ENCODE results near the gene RPL19. TPM values are rescaled to one million over a fixed set of nuclear protein-coding genes. Genes with fewer than 3 reads are reported as not detected.

Gene RPL19
- total RNA-seq, 1 donor from 2014 or later: 877 TPM

- Mint-ChIP-seq H3K4me3 (ENCODE audit: unreplicated experiment) (peak overlapping the region; percentile 92), H3K36me3 (ENCODE audit: unreplicated experiment) (no peaks in the 10 kb centered on the region), H3K4me1 (ENCODE audit: low read depth, unreplicated experiment) (peaks cover 16% of the 10 kb centered on the region), H3K27me3 (ENCODE audit: unreplicated experiment) (peaks cover 8% of the 10 kb centered on the region), H3K27ac (ENCODE audit: unreplicated experiment) (peak overlapping the region; percentile 18), H3K9me3 (ENCODE audit: unreplicated experiment) (peaks cover 4% of the 10 kb centered on the region)
- DNase-seq: peak; percentile 81
- peak; percentile 67 for TF ChIP-seq CTCF (IDR thresholded peaks at IDR 0.05; ENCODE audit: partially characterized antibody, unreplicated experiment)
Measured at GRCh38 chr17:39164675-39165143, 35.4 kb upstream of the RPL19 start.

- peaks cover 7% of the 10 kb centered on the region for H3K27me3 Mint-ChIP-seq (ENCODE audit: unreplicated experiment)
- peaks cover 4% of the 10 kb centered on the region for H3K9me3 Mint-ChIP-seq (ENCODE audit: unreplicated experiment)
- TF ChIP-seq CTCF (IDR thresholded peaks at IDR 0.05; ENCODE audit: partially characterized antibody, unreplicated experiment): no peak
- no peak for DNase-seq
- H3K4me1 Mint-ChIP-seq (ENCODE audit: low read depth, unreplicated experiment): peaks cover 16% of the 10 kb centered on the region
- peak overlapping the region; percentile 18 for H3K27ac Mint-ChIP-seq (ENCODE audit: unreplicated experiment)
- H3K4me3 Mint-ChIP-seq (ENCODE audit: unreplicated experiment): peak overlapping the region; percentile 92
- H3K36me3 Mint-ChIP-seq (ENCODE audit: unreplicated experiment): no peaks in the 10 kb centered on the region
Measured at GRCh38 chr17:39165178-39165840, 34.8 kb upstream of the RPL19 start.

GRCh38 chr17:39165841-39166349 lies 34.2 kb upstream of the RPL19 start, which contains the start of gene ARL5C:
ARL5C (minus strand) TSS chr17:39166161; CDS start chr17:39165760, 401 bp downstream.
- peak within 1 kb of the TSS; percentile 18 for H3K27ac Mint-ChIP-seq (ENCODE audit: unreplicated experiment)
- peaks cover 7% of the 10 kb centered on the region for H3K27me3 Mint-ChIP-seq (ENCODE audit: unreplicated experiment)
- H3K4me3 Mint-ChIP-seq (ENCODE audit: unreplicated experiment): peak within 1 kb of the TSS; percentile 92
- no peaks in the 10 kb centered on the region for H3K36me3 Mint-ChIP-seq (ENCODE audit: unreplicated experiment)
- TF ChIP-seq CTCF (IDR thresholded peaks at IDR 0.05; ENCODE audit: partially characterized antibody, unreplicated experiment): no peak
- H3K9me3 Mint-ChIP-seq (ENCODE audit: unreplicated experiment): peaks cover 4% of the 10 kb centered on the region
- H3K4me1 Mint-ChIP-seq (ENCODE audit: low read depth, unreplicated experiment): peaks cover 16% of the 10 kb centered on the region
- DNase-seq: no peak

GRCh38 chr17:39166437-39167335 lies 33.4 kb upstream of the RPL19 start:
- no peak overlapping the region for H3K27ac Mint-ChIP-seq (ENCODE audit: unreplicated experiment)
- peaks cover 7% of the 10 kb centered on the region for H3K27me3 Mint-ChIP-seq (ENCODE audit: unreplicated experiment)
- TF ChIP-seq CTCF (IDR thresholded peaks at IDR 0.05; ENCODE audit: partially characterized antibody, unreplicated experiment): no peak
- H3K36me3 Mint-ChIP-seq (ENCODE audit: unreplicated experiment): no peaks in the 10 kb centered on the region
- H3K4me3 Mint-ChIP-seq (ENCODE audit: unreplicated experiment): peak overlapping the region; percentile 59
- H3K9me3 Mint-ChIP-seq (ENCODE audit: unreplicated experiment): peaks cover 5% of the 10 kb centered on the region
- no peak for DNase-seq
- H3K4me1 Mint-ChIP-seq (ENCODE audit: low read depth, unreplicated experiment): peaks cover 16% of the 10 kb centered on the region
